Endothelial cell of umbilical vein (primary cell): ENCODE data around the gene SLC2A1. TPM values are rescaled to one million over a fixed set of nuclear protein-coding genes. Genes with fewer than 3 reads are reported as not detected.

ENCODE experiments used
- BruUV-seq: library from RNA; stranded (reverse); fragments of 400-500 nt; replicated peaks from 2 replicates; lab custom pipeline; 2021; lab: Mats Ljungman, UMichigan
- CTCF ChIA-PET: fragments of 300-600, 350-600 bp; sonication (Branson Sonifier 250); formaldehyde crosslinking; loops from one replicate; lab custom pipeline; 2021; ENCODE audit warnings: antibody characterized with exemption, inconsistent platforms; lab: Charles Lee
- POLR2A ChIA-PET: fragments of 300-600, 350-600 bp; sonication (Branson Sonifier 250); formaldehyde crosslinking; loops from one replicate; lab custom pipeline; 2021; ENCODE audit warnings: antibody characterized with exemption, inconsistent platforms; lab: Charles Lee
- DNase-seq: peaks from one replicate; pipeline ENCODE4 v3.0.0-alpha.2; 2011; ENCODE audit warnings: low read depth, low spot score
- FAIRE-seq: peaks from 2 replicates; lab custom pipeline; 2011; peaks lifted over from hg19 to GRCh38; lab: Jason Lieb, UNC
- H2AFZ ChIP-seq: 2 replicates; pipeline ENCODE4 v1.6.0; 2012; ENCODE audit warnings: low read depth, low read length, control low read depth, inconsistent platforms
- H3K27ac ChIP-seq: 2 replicates; pipeline ENCODE4 v1.5.1; 2011; ENCODE audit warnings: low read depth, mild to moderate bottlenecking, control low read depth, low read length, moderate library complexity; ENCODE audit not compliant: insufficient read depth
- H3K27me3 ChIP-seq, 2 experiments: 2 replicates each; pipeline versions ENCODE4 v1.6.0 to v1.6.1; 2011; ENCODE audit warnings: low read length in 2 of 2, mixed read lengths in 1 of 2; ENCODE audit not compliant: control insufficient read depth in 2 of 2, insufficient read depth in 2 of 2
- H3K36me3 ChIP-seq, 2 experiments: 2 replicates in 1 of 2; 3 replicates in 1 of 2; pipeline ENCODE4 v1.5.1; 2011; ENCODE audit warnings: low read length in 2 of 2, mild to moderate bottlenecking in 1 of 2, moderate library complexity in 1 of 2; ENCODE audit not compliant: control insufficient read depth in 2 of 2, insufficient read depth in 2 of 2; ENCODE audit errors: extremely low read depth in 1 of 2
- H3K4me1 ChIP-seq: 3 replicates; pipeline ENCODE4 v1.5.1; 2011; ENCODE audit warnings: mild to moderate bottlenecking, low read length; ENCODE audit not compliant: control insufficient read depth, insufficient read depth; ENCODE audit errors: extremely low read depth
- H3K4me2 ChIP-seq: 2 replicates; pipeline ENCODE4 v1.6.1; 2011; ENCODE audit warnings: low read length, control low read depth, mixed read lengths; ENCODE audit not compliant: insufficient read depth
- H3K4me3 ChIP-seq, 3 experiments: fragments of 200-600 bp in 1 of 3; sonication (generic), shearing (Covaris generic) in 1 of 3; replicated peaks in 1 of 3; 2 replicates each; pipeline ENCODE4 v1.5.1; 2011 to 2016; ENCODE audit warnings: control low read depth in 3 of 3, low read length in 3 of 3, mild to moderate bottlenecking in 2 of 3, inconsistent platforms in 1 of 3, low read depth in 1 of 3, moderate library complexity in 1 of 3; ENCODE audit not compliant: insufficient read depth in 1 of 3
- H3K79me2 ChIP-seq: 2 replicates; pipeline ENCODE4 v1.6.0; 2012; ENCODE audit warnings: low read length, inconsistent platforms; ENCODE audit not compliant: control insufficient read depth, insufficient read depth
- H3K9ac ChIP-seq: replicated peaks from 2 replicates; pipeline ENCODE3; 2011; ENCODE audit warnings: low read length, control low read depth; ENCODE audit not compliant: insufficient read depth; ENCODE audit errors: extremely low read depth
- H3K9me1 ChIP-seq: replicated peaks from 3 replicates; pipeline ENCODE4 v1.6.0; 2011; ENCODE audit warnings: mild to moderate bottlenecking, low read length; ENCODE audit not compliant: control insufficient read depth, insufficient read depth; ENCODE audit errors: extremely low read depth
- H3K9me3 ChIP-seq: replicated peaks from 2 replicates; pipeline ENCODE4 v1.5.1; 2012; ENCODE audit warnings: low read length, inconsistent platforms; ENCODE audit not compliant: control insufficient read depth, insufficient read depth
- H4K20me1 ChIP-seq: replicated peaks from 2 replicates; pipeline ENCODE3; 2011; ENCODE audit warnings: mild to moderate bottlenecking, low read length; ENCODE audit not compliant: control insufficient read depth, insufficient read depth; ENCODE audit errors: extremely low read depth
- EZH2 ChIP-seq: IDR thresholded peaks from 2 replicates; pipeline ENCODE4 v1.6.1; 2012; ENCODE audit warnings: borderline replicate concordance, low read depth, mild to moderate bottlenecking, moderate library complexity, low read length, inconsistent platforms; ENCODE audit not compliant: severe bottlenecking
- FOS ChIP-seq: IDR thresholded peaks from 2 replicates; pipeline ENCODE4 v1.6.1; 2011; ENCODE audit warnings: mild to moderate bottlenecking, low read length, moderate library complexity, borderline replicate concordance; ENCODE audit not compliant: insufficient read depth
- GATA2 ChIP-seq: IDR thresholded peaks from 2 replicates; pipeline ENCODE4 v1.7.0; 2011; ENCODE audit warnings: low read depth, mild to moderate bottlenecking, moderate library complexity, mixed read lengths, low read length; ENCODE audit not compliant: insufficient read length, insufficient read depth
- JUN ChIP-seq: IDR thresholded peaks from 2 replicates; pipeline ENCODE4 v1.6.1; 2011; ENCODE audit warnings: borderline replicate concordance, low read depth; ENCODE audit not compliant: insufficient read length, insufficient read depth
- MYC ChIP-seq: IDR thresholded peaks from one replicate; pipeline ENCODE4 v1.6.1; 2011; ENCODE audit warnings: mild to moderate bottlenecking, low read depth, low read length
- POLR2A ChIP-seq: IDR thresholded peaks from 2 replicates; pipeline ENCODE4 v1.6.1; 2012; ENCODE audit warnings: low read depth, mild to moderate bottlenecking, control low read depth, low read length
- POLR2AphosphoS5 ChIP-seq: IDR thresholded peaks from 2 replicates; pipeline ENCODE4 v1.6.1; 2012; ENCODE audit warnings: low read depth, mild to moderate bottlenecking, control low read depth, low read length, moderate library complexity; ENCODE audit not compliant: insufficient read depth
- dilution Hi-C: fragments of 300-500 bp; cut with MboI; formaldehyde crosslinking; loops from one replicate; pipeline ENCODE4 v1.15.0; 2019; ENCODE audit warnings: low sequenced_read_pairs; ENCODE audit not compliant: extremely low pct_ligation_motif_present
- intact Hi-C: fragments of 100-400 bp; cut with micrococcal nuclease; formaldehyde crosslinking; loops from one replicate; pipeline ENCODE4 v1.10.0; 2022
- polyA plus RNA-seq, 4 experiments: library from polyadenylated mRNA; depleted of rRNA in 3 of 4; stranded (reverse) in 3 of 4; unstranded in 1 of 4; fragments of >200 nt; gene quantifications; 2 replicates each; pipeline versions ENCODE4 v1.2.1 to v1.2.3, GENCODE V29; 2011 to 2012; ENCODE audit warnings: missing spikeins in 1 of 4
- total RNA-seq: library from RNA; stranded (reverse); gene quantifications from 2 replicates; pipeline ENCODE4 v1.2.3, GENCODE V29; 2021
- TF ChIP-seq, protein P1 (sequence below), 2 donors: IDR thresholded peaks; 1 replicate in 1 of 2; 2 replicates in 1 of 2; pipeline ENCODE4 v1.5.1; 2011; ENCODE audit warnings: low read length in 2 of 2, mild to moderate bottlenecking in 2 of 2, moderate library complexity in 2 of 2, control low read depth in 1 of 2, inconsistent platforms in 1 of 2, low read depth in 1 of 2; ENCODE audit not compliant: insufficient read depth in 1 of 2; ENCODE audit errors: extremely low read depth in 1 of 2
- TF ChIP-seq, protein P2 (sequence below): IDR thresholded peaks from 2 replicates; pipeline ENCODE4 v1.6.1; 2011; ENCODE audit not compliant: insufficient read depth, insufficient read length

The SLC2A1 gene
- total and polyA plus RNA-seq, 2 donors (not counting 3 experiments of a cell fraction or from before 2014, with no cell fraction given): 42.2 to 46.5 TPM

DNA sequence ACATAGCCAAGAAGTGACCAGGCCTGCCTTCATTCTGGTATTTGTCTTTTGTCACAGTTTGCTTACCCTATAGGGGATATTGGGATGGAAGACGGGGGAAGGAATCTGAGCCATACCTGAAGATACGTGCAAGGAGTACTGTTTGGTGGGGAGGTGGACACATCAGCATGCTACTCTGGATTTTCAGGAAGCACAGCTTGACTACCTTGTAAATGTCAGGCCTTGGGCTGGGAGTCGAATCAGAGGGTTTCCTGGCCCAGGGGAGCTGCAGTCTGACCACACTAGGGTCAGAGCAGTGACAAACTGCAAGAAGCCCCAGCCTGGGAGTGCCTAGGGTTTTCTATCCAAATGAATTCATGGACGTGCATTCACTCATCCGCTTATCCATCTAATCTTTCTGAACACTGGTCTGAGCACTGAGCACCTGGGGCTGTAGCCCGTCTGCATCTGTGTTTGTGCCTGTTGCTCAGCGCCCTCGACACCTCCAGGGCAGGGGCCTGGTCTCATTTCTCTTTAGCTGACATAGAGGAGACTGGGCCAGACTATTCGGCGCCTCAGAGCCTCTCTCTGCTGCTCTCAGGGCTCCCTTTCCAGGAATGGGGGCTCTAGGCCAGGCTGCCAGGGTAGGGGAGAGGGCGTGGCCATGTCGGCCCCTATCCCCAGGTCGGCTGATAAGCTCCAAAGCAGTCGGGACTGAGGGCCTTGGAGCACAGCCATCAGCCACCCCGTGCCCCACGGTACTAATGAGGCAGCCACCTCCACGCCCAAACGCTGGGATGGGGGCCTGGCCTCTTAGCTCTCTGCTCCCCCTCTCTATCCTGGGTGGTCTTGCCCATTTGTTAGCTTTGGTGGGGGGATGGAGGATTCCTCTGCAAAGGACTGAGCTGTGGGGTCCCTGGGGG lies 47.0 kb upstream of the SLC2A1 start:
- H3K79me2 ChIP-seq: no peaks in the 10 kb centered on the region
- dilution Hi-C loops: no loop called here
- no peaks in the 10 kb centered on the region for H3K9me1 ChIP-seq
- peaks cover 8 to 14% of the 10 kb centered on the region in 2 experiments for H3K27me3 ChIP-seq
- DNase-seq: no peak
- H4K20me1 ChIP-seq: no peaks in the 10 kb centered on the region
- no peak overlapping the region for H2AFZ ChIP-seq
- no peaks in the 10 kb centered on the region for H3K4me1 ChIP-seq
- ChIA-PET CTCF (no interaction called here), POLR2A (no interaction called here)
- no peak overlapping the region for H3K27ac ChIP-seq
- no peak overlapping the region for H3K9ac ChIP-seq
- TF ChIP-seq POLR2A: no peak
- FAIRE-seq: no peak
- no TSS peak for BruUV-seq
- H3K4me3 ChIP-seq: no peak overlapping the region
- H3K9me3 ChIP-seq: no peaks in the 10 kb centered on the region
- H3K4me2 ChIP-seq: no peak overlapping the region
- intact Hi-C loops: no loop called here
- H3K36me3 ChIP-seq: no peaks in the 10 kb centered on the region

DNA sequence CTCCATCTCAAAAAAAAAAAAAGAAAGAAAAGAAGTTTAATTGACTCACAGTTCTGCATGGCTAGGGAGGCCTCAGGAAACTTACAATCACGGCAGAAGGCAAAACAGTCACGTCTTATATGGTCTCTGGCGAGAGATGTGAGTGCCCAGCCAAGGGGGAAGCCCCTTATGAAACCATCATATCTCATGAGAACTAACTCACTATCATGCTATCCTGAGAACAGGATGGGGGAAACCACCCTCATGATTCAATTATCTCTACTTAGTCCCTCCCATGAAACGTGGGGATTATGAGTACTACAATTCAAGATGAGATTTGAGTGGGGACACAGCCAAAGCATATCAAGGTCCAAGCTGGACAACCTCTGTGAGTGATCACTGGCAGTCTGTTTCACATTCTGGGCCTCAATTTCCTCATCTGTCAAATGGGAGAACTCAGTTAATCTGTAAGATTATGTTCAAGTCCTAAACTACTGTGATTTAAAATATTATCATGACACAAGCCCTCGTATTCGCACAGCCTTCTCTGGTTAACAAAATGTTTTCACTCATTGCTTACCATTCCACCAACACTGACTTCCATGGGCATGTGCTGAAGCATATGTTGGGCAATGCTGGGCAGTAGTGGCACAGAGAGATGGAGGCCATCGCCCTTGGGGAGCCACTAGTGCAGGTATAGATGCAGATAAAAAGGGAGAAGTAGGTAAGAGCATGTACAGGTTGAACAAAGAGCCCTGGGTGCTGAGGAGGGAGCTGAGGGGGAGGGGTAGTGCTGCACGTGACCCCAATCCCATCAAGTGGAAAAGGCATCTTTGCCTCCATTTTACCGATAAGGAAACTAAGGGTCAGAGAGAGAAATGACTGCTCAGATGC lies 46.2 kb upstream of the SLC2A1 start:
- no peak overlapping the region for H3K27ac ChIP-seq
- BruUV-seq: no TSS peak
- ChIA-PET POLR2A (no interaction called here), CTCF (no interaction called here)
- dilution Hi-C loops: no loop called here
- H3K79me2 ChIP-seq: no peaks in the 10 kb centered on the region
- no peak overlapping the region for H3K9ac ChIP-seq
- no peaks in the 10 kb centered on the region for H3K9me1 ChIP-seq
- H3K27me3 ChIP-seq: peaks cover 8 to 14% of the 10 kb centered on the region in 2 experiments
- H3K4me2 ChIP-seq: no peak overlapping the region
- intact Hi-C loops: no loop called here
- no peaks in the 10 kb centered on the region for H3K9me3 ChIP-seq
- H2AFZ ChIP-seq: no peak overlapping the region
- DNase-seq (no peak), FAIRE-seq (no peak)
- TF ChIP-seq, protein P1, sequence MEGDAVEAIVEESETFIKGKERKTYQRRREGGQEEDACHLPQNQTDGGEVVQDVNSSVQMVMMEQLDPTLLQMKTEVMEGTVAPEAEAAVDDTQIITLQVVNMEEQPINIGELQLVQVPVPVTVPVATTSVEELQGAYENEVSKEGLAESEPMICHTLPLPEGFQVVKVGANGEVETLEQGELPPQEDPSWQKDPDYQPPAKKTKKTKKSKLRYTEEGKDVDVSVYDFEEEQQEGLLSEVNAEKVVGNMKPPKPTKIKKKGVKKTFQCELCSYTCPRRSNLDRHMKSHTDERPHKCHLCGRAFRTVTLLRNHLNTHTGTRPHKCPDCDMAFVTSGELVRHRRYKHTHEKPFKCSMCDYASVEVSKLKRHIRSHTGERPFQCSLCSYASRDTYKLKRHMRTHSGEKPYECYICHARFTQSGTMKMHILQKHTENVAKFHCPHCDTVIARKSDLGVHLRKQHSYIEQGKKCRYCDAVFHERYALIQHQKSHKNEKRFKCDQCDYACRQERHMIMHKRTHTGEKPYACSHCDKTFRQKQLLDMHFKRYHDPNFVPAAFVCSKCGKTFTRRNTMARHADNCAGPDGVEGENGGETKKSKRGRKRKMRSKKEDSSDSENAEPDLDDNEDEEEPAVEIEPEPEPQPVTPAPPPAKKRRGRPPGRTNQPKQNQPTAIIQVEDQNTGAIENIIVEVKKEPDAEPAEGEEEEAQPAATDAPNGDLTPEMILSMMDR (IDR thresholded peaks at IDR 0.05; ENCODE audit: extremely low read depth in 1 of 2, insufficient read depth in 1 of 2, low read depth in 1 of 2, low read length in 2 of 2): no peak
- no peak for TF ChIP-seq JUN
- no peak for TF ChIP-seq POLR2AphosphoS5
- TF ChIP-seq FOS: no peak
- no peak for TF ChIP-seq MYC
- TF ChIP-seq, protein P2, sequence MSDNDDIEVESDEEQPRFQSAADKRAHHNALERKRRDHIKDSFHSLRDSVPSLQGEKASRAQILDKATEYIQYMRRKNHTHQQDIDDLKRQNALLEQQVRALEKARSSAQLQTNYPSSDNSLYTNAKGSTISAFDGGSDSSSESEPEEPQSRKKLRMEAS: no peak
- no peak for TF ChIP-seq POLR2A
- no peak for TF ChIP-seq EZH2
- TF ChIP-seq GATA2: no peak
- no peaks in the 10 kb centered on the region for H4K20me1 ChIP-seq
- H3K36me3 ChIP-seq: no peaks in the 10 kb centered on the region
- no peak overlapping the region for H3K4me3 ChIP-seq
- no peaks in the 10 kb centered on the region for H3K4me1 ChIP-seq
